Thyroid gland (tissue), 4 donors: ENCODE data around the gene CC2D1B. TPM values are rescaled to one million over a fixed set of nuclear protein-coding genes. Genes with fewer than 3 reads are reported as not detected.

Experiments
- DNase-seq, 2 donors: peaks; one replicate each; pipeline ENCODE4 v3.0.0-alpha.2; 2019
- H3K27ac ChIP-seq, 3 donors: fragments of 200-600 bp; sonication (generic); 1 replicate in 2 of 3; 2 replicates in 1 of 3; pipeline ENCODE4 v1.5.1; 2016 to 2019; ENCODE audit warnings: mild to moderate bottlenecking in 1 of 3, moderate library complexity in 1 of 3
- H3K27me3 ChIP-seq: fragments of 200-600 bp; sonication (generic); one replicate; pipeline ENCODE4 v1.5.1; 2019
- H3K36me3 ChIP-seq, 2 donors: fragments of 200-600 bp; sonication (generic); one replicate each; pipeline ENCODE4 v1.5.1; 2016 to 2019
- H3K4me1 ChIP-seq, 2 donors: fragments of 200-600 bp; sonication (generic); one replicate each; pipeline ENCODE4 v1.5.1; 2017 to 2019
- H3K4me3 ChIP-seq, 3 donors: fragments of 200-600 bp; sonication (generic); replicated peaks in 1 of 3; 1 replicate in 2 of 3; 2 replicates in 1 of 3; pipeline ENCODE4 v1.5.1; 2016; ENCODE audit warnings: mild to moderate bottlenecking in 1 of 3
- H3K9me3 ChIP-seq: fragments of 200-600 bp; sonication (generic); one replicate; pipeline ENCODE4 v1.5.1; 2017
- CTCF ChIP-seq, 6 experiments: fragments of 200-600 bp in 3 of 6; fragments of 450-650 bp in 3 of 6; sonication (generic) in 3 of 6; IDR thresholded peaks; one replicate each; pipeline ENCODE4 v1.5.1; 2016 to 2019; ENCODE audit warnings: antibody characterized with exemption in 6 of 6, mild to moderate bottlenecking in 2 of 6, inconsistent platforms in 1 of 6, moderate library complexity in 1 of 6
- POLR2A ChIP-seq, 2 donors: fragments of 450-650 bp; IDR thresholded peaks; one replicate each; pipeline ENCODE4 v1.6.1; 2017; ENCODE audit warnings: antibody characterized with exemption in 2 of 2, mild to moderate bottlenecking in 2 of 2, moderate library complexity in 1 of 2
- WGBS, 2 donors: methylation state at CpG; one replicate each; pipeline ENCODE4 v1.1.5; 2017; 5-methylcytosine and 5-hydroxymethylcytosine counted together
- intact Hi-C: fragments of 100-400 bp; cut with DNase I; formaldehyde crosslinking; loops from one replicate; pipeline ENCODE4 v1.15.1; 2023
- total RNA-seq, 4 donors: library from RNA; depleted of rRNA; stranded (reverse); fragments of >200 nt; gene quantifications; one replicate each; pipeline ENCODE4 v1.2.3, GENCODE V29; 2016

CC2D1B gene
- total RNA-seq, result 10 to 100 TPM; 34.7 to 68.2 (median 48.4) TPM

GRCh38 chr1:52365746-52366516 is at the start of gene CC2D1B:
CC2D1B (minus strand) TSS chr1:52366205; CDS start chr1:52364620, 1,585 bp downstream.
- TF ChIP-seq CTCF (IDR thresholded peaks at IDR 0.05) (peak in 3 of 6 experiments; percentile 29 to 59 (median 33)), POLR2A (IDR thresholded peaks at IDR 0.05) (peak; percentile 71 to 93)
- WGBS, 2 donors, result 0 to 2% methylated on average over 14 to 20 of the region's 92 CpGs
- peaks cover 12 to 13% of the 10 kb centered on the region in 2 donors for H3K4me1 ChIP-seq
- H3K27me3 ChIP-seq, result no peaks in the 10 kb centered on the region
- peak within 1 kb of the TSS; percentile 87 to 94 (median 88) for H3K27ac ChIP-seq
- no peaks in the 10 kb centered on the region for H3K9me3 ChIP-seq
- peaks cover 14 to 16% of the 10 kb centered on the region in 2 donors for H3K36me3 ChIP-seq
- intact Hi-C loops, result loop anchor here (10.0 kb wide), 1 partner anchor 311 kb away; the partner anchor contains the start of genes BTF3L4 and TXNDC12
- peak within 1 kb of the TSS; percentile 59 to 98 (median 90) for H3K4me3 ChIP-seq
- peak; percentile 100 for DNase-seq

GRCh38 chr1:52414942-52415341 is 48.9 kb upstream of the CC2D1B start:
- no peaks in the 10 kb centered on the region for H3K27me3 ChIP-seq
- H3K27ac ChIP-seq, result no peak overlapping the region
- peaks cover 83% of the 10 kb centered on the region in 2 donors for H3K36me3 ChIP-seq
- H3K9me3 ChIP-seq, result no peaks in the 10 kb centered on the region
- no peaks in the 10 kb centered on the region for H3K4me1 ChIP-seq
- TF ChIP-seq CTCF (IDR thresholded peaks at IDR 0.05), result no peak
- TF ChIP-seq POLR2A (IDR thresholded peaks at IDR 0.05), result no peak
- no peak overlapping the region for H3K4me3 ChIP-seq
- intact Hi-C loops, result no loop called here
- DNase-seq, result no peak

GRCh38 chr1:52413410-52413989 is 47.5 kb upstream of the CC2D1B start:
- TF ChIP-seq POLR2A (IDR thresholded peaks at IDR 0.05), result no peak
- intact Hi-C loops, result no loop called here
- DNase-seq, result no peak
- Histone ChIP-seq H3K27me3 (no peaks in the 10 kb centered on the region), H3K4me1 (no peaks in the 10 kb centered on the region), H3K27ac (no peak overlapping the region), H3K9me3 (no peaks in the 10 kb centered on the region), H3K4me3 (no peak overlapping the region), H3K36me3 (peaks cover 89 to 92% of the 10 kb centered on the region in 2 donors)
- WGBS, 2 donors, result 89 to 97% methylated on average over 10 of the region's 10 CpGs

- TF ChIP-seq POLR2A (IDR thresholded peaks at IDR 0.05) (no peak), CTCF (IDR thresholded peaks at IDR 0.05) (no peak)
- Histone ChIP-seq H3K27me3 (no peaks in the 10 kb centered on the region), H3K36me3 (peaks cover 18 to 21% of the 10 kb centered on the region in 2 donors), H3K4me3 (peak overlapping the region; percentile 70 to 80 (median 78)), H3K27ac (peak overlapping the region; percentile 82 to 88 (median 83)), H3K9me3 (no peaks in the 10 kb centered on the region), H3K4me1 (peaks cover 15 to 17% of the 10 kb centered on the region in 2 donors)
- intact Hi-C loops, result loop anchor here (5.0 kb wide), 1 partner anchor 282 kb away; no protein-coding TSS in a partner anchor
- 1 to 4% methylated on average over 8 of the region's 8 CpGs for WGBS, 2 donors
- DNase-seq, result no peak
These were observed 39.0 kb upstream of the CC2D1B start for GRCh38 chr1:52404975-52405338.

- Histone ChIP-seq H3K9me3 (no peaks in the 10 kb centered on the region), H3K27me3 (no peaks in the 10 kb centered on the region), H3K27ac (peak within 1 kb of the TSS; percentile 82 to 88 (median 83)), H3K4me3 (peak within 1 kb of the TSS; percentile 70 to 80 (median 78)), H3K36me3 (peaks cover 14 to 15% of the 10 kb centered on the region in 2 donors), H3K4me1 (peaks cover 15 to 17% of the 10 kb centered on the region in 2 donors)
- 1% methylated on average over 46 to 52 of the region's 57 CpGs for WGBS, 2 donors
- TF ChIP-seq CTCF (IDR thresholded peaks at IDR 0.05) (peak in 5 of 6 experiments; percentile 34 to 86 (median 52)), POLR2A (IDR thresholded peaks at IDR 0.05) (peak in 1 of 2 donors; percentile 66)
- peak; percentile 98 to 99 for DNase-seq
- intact Hi-C loops, result loop anchor here (5.0 kb wide), 1 partner anchor 283 kb away; no protein-coding TSS in a partner anchor
These were observed 38.3 kb upstream of the CC2D1B start, which contains the start of the genes ORC1 and PRPF38A for GRCh38 chr1:52404116-52404974. ORC1 (minus strand) TSS chr1:52404423; CDS start chr1:52402223, 2,200 bp downstream. PRPF38A (plus strand) TSS chr1:52404602; CDS start chr1:52404750, 148 bp downstream.
